GM21390 (cell line): ENCODE data around the gene MED10.

ENCODE experiments used
- ATAC-seq: cut with Tn5 transposase; IDR thresholded peaks from one replicate; pipeline ENCODE4 v1.9.1; 2021; ENCODE audit not compliant: unreplicated experiment

The MED10 gene

DNA sequence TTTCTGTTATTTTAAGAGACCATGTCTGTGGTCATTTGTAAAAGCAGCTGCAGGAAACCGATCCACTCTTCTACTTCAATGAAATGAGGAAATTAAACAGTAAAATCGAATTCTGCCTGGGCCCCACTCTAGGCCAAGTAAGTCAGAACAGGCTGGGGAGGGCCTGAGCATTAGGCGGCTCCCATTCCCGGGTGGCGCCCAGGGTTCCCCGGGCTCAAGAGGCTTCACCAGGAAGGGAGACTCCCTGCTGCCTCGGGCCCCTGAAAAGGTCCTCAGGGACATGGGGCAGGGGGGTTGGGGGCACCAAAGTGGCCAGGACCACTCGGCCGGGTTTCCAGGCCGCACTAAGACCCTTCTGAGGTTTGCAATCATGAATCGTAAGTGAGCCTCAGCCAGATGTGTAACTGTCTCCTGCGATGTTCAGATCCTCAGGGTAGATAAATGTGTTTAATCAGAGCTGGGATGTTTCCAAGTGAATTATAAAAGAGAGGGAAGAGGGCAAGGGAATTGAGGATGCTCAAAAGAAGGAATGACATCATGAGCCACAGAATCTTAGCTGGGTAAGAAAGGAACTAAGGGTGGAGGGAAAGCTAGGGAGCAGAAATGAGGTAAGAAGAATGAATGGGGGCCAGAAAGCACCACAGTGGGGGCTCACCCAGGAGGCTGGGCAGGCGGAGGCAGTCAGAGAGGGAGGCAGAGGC, 24.6 kb downstream of the MED10 start:
- no peak for ATAC-seq

DNA sequence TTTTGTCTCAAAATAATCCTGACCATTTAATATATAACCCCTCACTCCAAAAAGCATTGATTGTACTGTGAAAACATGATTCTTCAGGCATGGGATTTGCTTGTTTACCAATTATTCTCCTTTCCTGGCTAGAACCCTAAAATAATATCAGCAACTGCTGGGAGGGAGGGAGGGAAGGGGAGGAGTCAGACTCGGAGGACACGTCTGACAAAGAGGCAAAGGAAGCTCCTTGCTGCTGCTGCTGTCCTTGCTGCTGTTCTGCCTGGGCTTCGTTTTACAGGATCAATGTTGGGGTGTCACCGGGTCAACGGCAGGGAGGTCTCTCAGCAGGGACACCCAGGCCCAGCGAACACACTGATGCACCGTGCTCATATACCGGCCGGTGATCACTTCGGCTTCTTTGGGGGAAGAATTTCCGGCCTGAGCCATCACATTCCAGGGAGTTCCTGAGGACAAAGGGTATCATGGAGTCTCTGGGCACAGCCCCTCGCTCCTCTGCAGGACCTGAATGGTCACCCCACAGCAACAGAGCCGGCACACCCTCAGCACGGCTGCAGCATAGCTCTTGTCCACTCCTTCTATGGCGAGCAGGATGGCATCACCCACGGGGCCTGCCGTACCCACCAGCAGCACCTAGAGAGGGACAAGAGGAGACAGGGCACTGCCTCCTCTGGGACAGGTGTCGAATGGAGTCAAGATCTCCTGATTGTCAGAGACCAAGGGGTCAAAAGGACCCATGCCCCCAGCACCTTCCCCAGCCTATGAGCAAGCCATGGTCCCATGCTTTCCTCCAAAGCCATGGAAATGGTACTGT, 27.9 kb downstream of the MED10 start:
- no peak for ATAC-seq

DNA sequence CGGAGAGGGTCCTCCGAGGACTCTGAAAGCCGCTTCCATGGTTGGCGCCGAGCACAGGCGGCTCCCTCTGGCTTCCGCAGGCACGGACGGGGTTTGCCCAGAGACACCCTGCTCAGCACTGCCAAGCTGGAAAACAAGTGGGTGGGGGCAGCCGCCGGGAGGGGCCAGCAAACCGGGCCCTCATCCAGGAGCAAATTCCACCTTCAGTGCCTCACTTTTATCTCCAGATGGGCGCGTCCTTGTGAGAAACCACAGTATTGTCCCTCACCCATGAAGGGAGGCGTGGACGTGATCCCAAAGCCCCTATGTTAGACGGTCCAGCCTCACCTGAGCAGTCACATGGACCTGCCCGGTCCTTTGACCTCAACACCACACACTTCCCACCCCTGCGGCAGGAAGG, 29.0 kb downstream of the MED10 start:
- ATAC-seq: no peak

DNA sequence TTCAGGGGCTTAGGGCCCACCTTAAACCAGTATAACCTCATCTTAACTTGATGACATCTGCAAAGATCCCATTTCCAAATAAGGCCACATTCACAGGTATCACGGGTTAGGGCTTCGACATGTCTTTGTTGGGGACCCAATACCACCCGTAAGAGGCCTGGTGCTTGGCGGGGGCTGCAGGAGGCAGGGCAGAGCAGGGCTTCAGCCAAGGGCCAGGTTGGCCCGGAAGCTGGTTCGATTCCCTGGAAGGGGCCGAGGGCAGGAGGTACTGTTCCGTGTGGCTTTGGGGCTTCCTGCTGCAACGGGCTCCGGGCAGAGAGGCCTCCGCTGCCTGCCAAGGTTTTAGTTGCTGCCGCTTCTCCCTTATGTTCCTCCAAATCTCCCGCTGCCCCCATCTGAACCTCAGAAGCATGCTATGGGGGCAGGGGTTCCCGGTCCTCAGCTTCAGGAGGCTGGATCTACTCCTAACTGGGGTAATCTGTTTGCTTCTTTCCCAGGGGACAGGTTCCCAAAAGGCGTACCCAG, 29.8 kb downstream of the MED10 start:
- no peak for ATAC-seq

DNA sequence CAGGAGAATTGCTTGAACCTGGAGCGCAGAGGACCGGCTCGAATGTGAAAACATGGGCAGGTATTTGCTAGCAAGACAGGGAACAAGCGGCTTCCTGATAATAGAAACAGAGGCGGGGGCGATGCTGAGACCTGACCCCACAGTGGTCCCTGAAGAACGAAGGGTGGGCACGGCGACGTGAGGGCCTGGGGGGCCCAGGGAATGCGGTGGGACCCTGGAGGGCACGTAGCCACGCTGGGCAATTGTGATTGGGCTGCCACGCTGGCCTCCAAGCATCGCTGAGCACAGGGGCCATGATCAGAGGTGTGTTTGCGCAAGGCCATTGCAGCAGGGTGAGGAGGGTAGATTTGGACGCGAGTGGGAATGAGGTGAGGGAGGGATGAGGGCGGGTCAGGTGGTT, 30.7 kb downstream of the MED10 start:
- no peak for ATAC-seq

DNA sequence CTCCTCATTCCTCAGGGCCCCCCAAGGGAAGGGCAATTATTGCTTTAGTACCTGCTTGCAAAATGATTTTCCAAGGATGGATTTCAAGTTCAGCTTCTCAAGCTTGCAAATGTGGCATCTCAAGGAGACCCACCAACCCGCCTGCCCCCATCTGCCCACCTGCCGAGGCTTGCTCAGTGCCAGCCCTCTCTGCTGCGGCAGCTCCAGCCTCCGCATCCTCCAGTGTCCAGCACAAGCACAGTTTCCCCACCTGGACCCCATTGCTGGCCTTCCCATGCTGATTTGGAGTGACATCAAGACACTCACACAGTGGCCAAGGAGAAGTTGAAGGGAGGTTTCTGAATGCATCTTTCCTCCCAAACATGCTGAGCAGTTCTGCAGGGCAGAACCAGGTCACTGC, 31.2 kb downstream of the MED10 start:
- ATAC-seq: no peak

DNA sequence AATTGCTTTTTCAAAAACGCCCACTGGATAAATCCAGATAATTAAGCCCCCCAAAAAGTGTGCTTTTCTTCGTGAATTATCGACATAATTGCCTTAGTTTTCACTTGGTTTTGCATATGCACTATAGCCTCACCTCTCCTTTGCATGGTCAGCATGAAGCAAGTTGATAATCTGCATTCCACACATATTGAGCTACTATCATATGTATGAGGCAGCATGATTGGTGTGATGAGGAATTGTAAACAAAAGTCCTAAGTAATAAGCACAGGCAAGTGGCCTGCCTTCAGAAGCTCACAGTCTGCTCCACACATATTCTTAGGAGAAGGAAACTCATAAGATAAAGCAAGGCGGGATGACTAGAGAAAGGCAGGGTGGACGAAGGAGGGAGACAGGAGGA, 33.8 kb downstream of the MED10 start:
- ATAC-seq: no peak

DNA sequence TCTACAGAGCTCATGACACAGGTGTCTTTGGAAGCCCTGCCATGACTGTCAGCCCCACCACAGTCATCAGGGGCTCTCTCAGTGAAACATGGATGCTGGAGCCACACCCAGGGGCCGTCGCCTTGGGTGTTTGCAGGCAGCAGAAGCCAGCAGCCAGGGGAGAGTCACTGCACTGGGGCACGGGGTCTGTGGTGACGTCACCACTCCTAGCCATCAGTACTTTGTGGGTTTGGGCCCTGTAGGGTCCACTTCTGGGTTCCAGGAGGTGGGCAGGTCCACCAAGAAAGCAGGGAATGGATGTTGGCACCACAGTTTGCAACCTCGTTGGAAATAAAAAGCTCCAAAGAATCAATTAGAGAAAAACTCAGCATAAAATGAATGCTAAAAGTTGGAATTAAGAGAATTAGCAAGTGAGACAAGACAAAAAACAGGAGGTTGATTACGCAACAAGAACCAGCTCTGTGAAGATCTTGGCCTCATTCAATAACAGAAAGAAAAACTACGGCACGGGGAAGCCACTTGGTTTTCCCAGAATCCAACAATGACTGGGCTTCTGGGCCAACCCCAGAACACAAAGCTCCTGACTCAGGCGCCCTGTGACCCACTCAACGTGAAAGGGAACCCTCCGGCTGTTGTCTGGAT, 34.3 kb downstream of the MED10 start:
- no peak for ATAC-seq

DNA sequence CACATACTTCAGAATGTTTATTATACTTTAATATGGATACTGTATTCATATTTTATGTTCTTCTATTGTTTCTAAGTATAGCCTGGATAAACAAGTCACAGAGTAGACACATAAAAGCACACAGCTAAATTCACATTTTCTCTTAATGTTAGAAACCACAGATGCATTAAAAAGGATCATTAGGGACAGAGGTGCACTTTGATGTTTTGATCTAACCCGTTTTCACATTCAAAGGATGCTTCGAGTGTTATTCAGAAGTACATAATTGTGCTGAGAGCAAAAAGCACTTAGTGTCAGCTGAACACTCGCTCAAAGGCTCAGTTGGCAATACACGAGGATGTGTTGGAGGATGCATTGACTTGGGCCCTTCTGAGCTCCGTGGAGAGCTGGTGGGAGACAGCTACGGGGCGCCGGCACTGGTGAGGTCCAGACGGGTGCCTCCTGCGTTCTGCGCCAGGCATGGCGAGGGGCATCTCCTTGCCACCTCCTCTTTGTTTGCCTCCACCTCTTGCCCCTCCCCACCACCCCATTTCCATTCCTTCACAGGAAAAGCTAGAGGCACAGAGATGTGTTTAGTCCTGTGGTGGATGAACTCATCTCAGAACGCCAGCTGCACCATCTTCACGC, 35.5 kb downstream of the MED10 start:
- ATAC-seq: no peak

DNA sequence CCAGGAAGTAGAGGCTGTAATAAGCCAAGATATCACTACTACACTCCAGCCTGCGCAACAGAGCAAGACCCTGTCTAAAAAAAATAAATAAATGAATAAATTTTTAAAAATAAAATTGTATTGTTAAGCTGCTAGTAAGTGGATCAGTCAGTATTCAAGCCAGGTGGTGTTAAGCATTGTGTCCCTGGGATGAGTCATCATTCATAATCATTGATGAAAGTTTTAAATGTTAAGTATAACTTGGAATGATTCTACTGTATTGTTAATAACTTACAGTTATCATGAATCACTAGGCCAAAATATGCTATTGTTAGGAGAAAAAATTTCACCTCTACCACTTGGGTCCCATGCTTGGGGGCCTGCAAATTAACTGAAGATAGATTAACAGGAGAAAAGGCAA, 38.2 kb downstream of the MED10 start:
- no peak for ATAC-seq

DNA sequence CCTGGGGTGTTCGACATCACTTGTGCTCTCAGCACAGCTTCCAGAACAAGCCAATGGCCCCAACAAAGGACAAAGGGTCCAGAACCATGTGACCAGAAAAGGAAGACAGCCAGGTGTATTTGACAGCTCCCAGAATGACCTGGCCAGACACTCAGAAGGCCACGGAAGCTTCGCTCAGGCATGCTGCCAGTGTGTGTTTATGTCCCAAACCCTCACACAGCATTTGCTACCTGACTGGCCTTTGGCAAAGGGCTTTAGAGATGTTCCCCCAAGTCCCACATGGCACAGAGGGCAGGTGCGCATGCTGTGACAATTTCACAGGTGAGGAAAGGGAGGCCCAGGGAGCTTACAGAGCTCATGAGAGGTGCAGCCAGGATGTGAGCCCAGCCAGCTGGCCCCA, 39.5 kb downstream of the MED10 start:
- ATAC-seq: no peak

DNA sequence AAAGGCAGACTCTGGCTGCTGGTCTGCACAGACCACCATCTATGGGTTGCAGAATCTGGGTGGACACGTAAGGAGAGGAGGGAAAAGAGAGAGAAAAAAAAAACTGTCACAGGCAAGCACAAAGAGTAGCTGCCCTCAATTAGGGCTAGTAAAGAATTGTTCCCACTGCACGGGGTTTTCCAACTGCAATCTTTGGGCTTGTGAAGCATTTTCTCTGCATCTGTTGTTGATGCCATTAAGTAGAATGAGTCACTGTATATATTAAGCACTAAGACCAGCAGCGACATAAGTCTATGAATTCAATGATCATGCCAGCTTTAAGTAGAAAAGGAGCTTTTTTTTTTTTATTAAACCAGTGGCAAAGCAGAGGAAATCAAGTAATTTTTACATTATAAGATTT, 40.2 kb downstream of the MED10 start:
- no peak for ATAC-seq

DNA sequence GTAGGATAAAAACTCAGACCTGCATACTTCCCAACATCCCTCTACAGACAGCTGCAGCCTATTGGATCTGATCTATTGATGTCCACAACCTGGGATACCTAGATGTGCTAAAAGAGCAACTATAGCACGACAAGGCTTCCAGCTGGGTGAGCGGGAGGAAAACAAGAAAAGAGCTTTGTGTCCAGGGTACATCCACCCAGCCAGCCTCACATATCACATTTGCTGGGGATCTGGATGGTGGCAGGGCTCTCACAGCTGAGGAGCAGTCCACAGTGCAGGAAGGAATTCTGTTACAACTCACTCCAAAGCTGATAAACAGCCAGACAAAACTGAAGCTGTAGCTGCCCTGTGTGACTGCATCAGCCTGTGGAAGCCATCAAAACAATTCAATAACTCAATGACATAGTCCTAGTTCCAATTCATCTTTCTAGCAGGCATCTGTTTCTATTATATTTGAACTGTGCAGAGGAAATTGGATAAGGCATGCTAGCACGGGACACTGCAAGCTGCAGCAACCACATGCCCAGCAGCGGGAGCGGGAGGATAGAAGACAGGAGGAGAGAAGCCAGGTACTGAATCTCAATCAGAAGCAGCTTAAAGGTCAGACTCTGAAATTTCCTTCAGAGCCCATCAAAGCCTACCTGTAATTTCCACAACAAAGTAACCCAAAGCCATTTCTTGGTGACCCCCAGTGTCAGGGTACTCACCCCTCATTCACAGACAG, 45.0 kb downstream of the MED10 start:
- ATAC-seq: no peak

DNA sequence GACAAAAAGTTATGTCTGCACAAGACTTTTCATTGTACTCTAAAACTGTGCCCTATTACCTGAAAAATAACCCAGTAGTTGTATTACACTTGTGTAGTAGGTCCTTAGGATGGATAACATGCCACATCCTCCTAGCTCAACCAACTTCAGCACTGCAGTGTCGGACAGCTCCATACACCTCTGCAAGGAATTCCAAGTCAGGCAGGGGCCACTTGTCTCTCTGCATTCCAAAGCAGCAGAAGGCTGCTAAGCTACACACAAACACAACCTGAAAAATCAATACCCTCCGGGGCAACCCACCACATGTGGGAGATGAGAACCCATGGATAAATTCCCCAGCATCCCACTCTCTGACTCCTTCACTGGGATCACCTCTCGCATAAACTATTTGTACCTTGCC, 50.2 kb downstream of the MED10 start:
- no peak for ATAC-seq

DNA sequence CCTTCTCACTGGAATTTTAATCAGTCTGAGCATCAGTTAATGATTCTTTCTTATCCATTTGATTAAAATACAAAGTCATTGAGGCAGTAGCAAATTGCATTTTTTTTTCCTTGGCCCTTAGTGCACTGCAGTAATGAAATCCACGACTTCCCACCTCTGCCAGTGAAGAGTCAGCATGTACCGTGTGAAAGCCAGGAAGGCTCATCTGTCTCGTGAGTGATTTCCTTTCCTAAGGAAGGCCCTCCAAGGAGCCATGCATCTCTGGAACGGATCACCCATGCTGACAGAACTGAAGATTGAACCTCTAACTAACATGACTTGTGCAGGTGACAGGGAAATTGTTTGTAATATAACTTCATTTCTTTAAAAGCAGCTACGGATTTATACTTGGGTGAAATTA, 51.6 kb downstream of the MED10 start:
- no peak for ATAC-seq

DNA sequence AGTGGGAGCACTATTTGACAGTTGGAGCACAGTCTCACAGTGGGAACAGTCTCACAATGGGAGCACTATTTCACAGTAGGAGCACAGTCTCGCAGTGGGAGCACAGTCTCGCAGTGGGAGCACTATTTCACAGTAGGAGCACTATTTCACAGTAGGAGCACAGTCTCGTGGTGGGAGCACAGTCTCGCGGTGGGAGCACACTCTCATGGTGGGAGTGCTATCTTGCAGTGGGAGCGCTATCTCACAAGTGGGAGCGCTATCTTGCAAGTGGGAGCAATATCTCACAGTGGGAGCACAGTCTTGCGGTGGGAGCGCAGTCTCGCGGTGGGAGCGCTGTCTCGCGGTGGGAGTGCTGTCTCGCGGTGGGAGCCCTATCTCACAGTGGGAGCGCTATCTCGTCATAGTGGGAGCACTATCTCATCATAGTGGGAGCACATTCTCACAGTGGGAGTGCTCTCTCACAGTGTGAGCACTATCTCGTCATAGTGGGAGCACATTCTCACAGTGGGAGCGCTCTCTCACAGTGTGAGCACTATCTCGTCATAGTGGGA, 56.1 kb downstream of the MED10 start:
- no peak for ATAC-seq
